Kidney (tissue), 14 donors: ENCODE results near the gene AGTR1. TPM values are rescaled to one million over a fixed set of nuclear protein-coding genes. Genes with fewer than 3 reads are reported as not detected.
"Not testable (repeated sequence)": the region's sequence is repeated elsewhere in the genome, so short reads cannot be mapped to it uniquely, and the experiment has no call there.

Experiments
- DNase-seq, 5 donors: peaks; one replicate each; pipeline ENCODE4 v3.0.0-alpha.2; 2013 to 2020
- FAIRE-seq: peaks from 2 replicates; lab custom pipeline; 2012; peaks lifted over from hg19 to GRCh38; lab: Jason Lieb, UNC
- H3K27ac ChIP-seq, 2 donors: one replicate each; pipeline ENCODE4 v1.7.0; 2013; ENCODE audit warnings: low read depth in 2 of 2, low read length in 2 of 2, inconsistent platforms in 1 of 2
- H3K27me3 ChIP-seq: one replicate; pipeline ENCODE4 v1.7.1; 2013; ENCODE audit warnings: low read length, inconsistent platforms; ENCODE audit not compliant: control insufficient read depth, insufficient read depth
- H3K36me3 ChIP-seq, 3 donors: one replicate each; pipeline versions ENCODE4 v1.7.0 to v1.7.1; 2013; ENCODE audit warnings: low read length in 3 of 3, control low read depth in 1 of 3, inconsistent platforms in 1 of 3; ENCODE audit not compliant: insufficient read depth in 3 of 3, control insufficient read depth in 2 of 3
- H3K4me1 ChIP-seq, 3 donors: one replicate each; pipeline versions ENCODE4 v1.7.0 to v1.7.1; 2013; ENCODE audit warnings: low read length in 3 of 3, inconsistent platforms in 1 of 3, low read depth in 1 of 3; ENCODE audit not compliant: control insufficient read depth in 2 of 3, insufficient read depth in 2 of 3
- H3K4me3 ChIP-seq, 3 donors: one replicate each; pipeline versions ENCODE4 v1.7.0 to v1.8.1; 2013; ENCODE audit warnings: low read length in 3 of 3, control low read depth in 1 of 3, inconsistent platforms in 1 of 3
- H3K9ac ChIP-seq, 3 donors: one replicate each; pipeline versions ENCODE4 v1.7.0 to v1.7.1; 2013; ENCODE audit warnings: low read length in 3 of 3, control low read depth in 1 of 3, inconsistent platforms in 1 of 3
- H3K9me3 ChIP-seq, 3 donors: one replicate each; pipeline versions ENCODE4 v1.7.0 to v1.7.1; 2013; ENCODE audit warnings: low read length in 3 of 3, control low read depth in 1 of 3, inconsistent platforms in 1 of 3; ENCODE audit not compliant: control insufficient read depth in 2 of 3, insufficient read depth in 1 of 3
- intact Hi-C: fragments of 100-400 bp; cut with DNase I; formaldehyde crosslinking; loops from one replicate; pipeline ENCODE4 v1.11.1; 2022
- polyA plus RNA-seq: library from polyadenylated mRNA; stranded (reverse); fragments of 350-450 nt; fragmentation: Illumina TruSeq; extraction: RNeasy Lipid Tissue Mini Kit (QIAGEN cat#74804); gene quantifications from one replicate; pipeline ENCODE4 v1.2.3, GENCODE V29; 2014; ENCODE audit warnings: low read depth, low replicate concordance; ENCODE audit not compliant: insufficient read depth
- total RNA-seq: library from RNA; stranded (reverse); fragmentation: NEBNext Ultra II Directional; extraction: Animal tissue kit (Norgen Biotek cat#: 25700); gene quantifications from one replicate; pipeline ENCODE4 v1.2.1, GENCODE V29; 2021
- TF ChIP-seq, protein P1 (sequence below): IDR thresholded peaks from 3 replicates; pipeline ENCODE4 v1.5.1; 2012; ENCODE audit warnings: mild to moderate bottlenecking, moderate library complexity, borderline replicate concordance; ENCODE audit not compliant: insufficient read depth; ENCODE audit errors: extremely low read depth
- donor health status: control.
- donor health status: control.
- donor health status: control.
- donor health status: control.
- donor health status: control.
- donor health status: DM: yes; HTN: yes; CAD: no.
- donor health status: Normal renal cell carcinoma (clear cell type).

The AGTR1 gene
- total and polyA plus RNA-seq, 2 donors from 2014 or later, result 5.6 to 14.8 TPM

DNA sequence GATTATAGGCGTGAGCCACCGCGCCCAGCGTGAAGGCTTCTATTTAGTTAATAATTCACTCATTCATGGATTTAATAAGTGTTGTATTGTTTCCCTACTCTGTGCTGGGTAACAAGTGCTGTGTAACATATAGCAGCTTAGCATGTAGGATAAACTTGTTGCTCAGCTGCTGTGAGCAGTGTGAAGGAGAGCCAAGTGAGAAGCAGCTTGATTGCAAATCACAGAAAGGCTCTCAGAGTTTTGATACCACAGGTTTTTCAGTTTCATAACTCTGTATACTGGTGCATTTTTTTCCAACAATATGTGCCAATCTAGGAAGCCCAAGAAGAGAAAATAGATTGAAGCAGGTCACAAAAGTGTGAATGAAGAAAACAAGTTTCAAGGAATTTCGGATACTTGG, 48.4 kb downstream of the AGTR1 start:
- H3K9ac ChIP-seq, result no peak overlapping the region
- TF ChIP-seq, protein P1, sequence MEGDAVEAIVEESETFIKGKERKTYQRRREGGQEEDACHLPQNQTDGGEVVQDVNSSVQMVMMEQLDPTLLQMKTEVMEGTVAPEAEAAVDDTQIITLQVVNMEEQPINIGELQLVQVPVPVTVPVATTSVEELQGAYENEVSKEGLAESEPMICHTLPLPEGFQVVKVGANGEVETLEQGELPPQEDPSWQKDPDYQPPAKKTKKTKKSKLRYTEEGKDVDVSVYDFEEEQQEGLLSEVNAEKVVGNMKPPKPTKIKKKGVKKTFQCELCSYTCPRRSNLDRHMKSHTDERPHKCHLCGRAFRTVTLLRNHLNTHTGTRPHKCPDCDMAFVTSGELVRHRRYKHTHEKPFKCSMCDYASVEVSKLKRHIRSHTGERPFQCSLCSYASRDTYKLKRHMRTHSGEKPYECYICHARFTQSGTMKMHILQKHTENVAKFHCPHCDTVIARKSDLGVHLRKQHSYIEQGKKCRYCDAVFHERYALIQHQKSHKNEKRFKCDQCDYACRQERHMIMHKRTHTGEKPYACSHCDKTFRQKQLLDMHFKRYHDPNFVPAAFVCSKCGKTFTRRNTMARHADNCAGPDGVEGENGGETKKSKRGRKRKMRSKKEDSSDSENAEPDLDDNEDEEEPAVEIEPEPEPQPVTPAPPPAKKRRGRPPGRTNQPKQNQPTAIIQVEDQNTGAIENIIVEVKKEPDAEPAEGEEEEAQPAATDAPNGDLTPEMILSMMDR, result no peak
- no peak for DNase-seq
- H3K4me3 ChIP-seq, result no peak overlapping the region
- H3K9me3 ChIP-seq, result no peaks in the 10 kb centered on the region
- H3K27me3 ChIP-seq, result no peaks in the 10 kb centered on the region
- FAIRE-seq, result no peak
- no peaks in the 10 kb centered on the region for H3K36me3 ChIP-seq
- intact Hi-C loops, result no loop called here
- H3K27ac ChIP-seq, result no peak overlapping the region
- H3K4me1 ChIP-seq, result no peaks in the 10 kb centered on the region

GRCh38 chr3:148748283-148748682, 50.6 kb downstream of the AGTR1 start:
- no peak for DNase-seq
- no peak overlapping the region for H3K9ac ChIP-seq
- H3K4me1 ChIP-seq, result no peaks in the 10 kb centered on the region
- intact Hi-C loops, result no loop called here
- H3K36me3 ChIP-seq, result no peaks in the 10 kb centered on the region
- no peak overlapping the region for H3K4me3 ChIP-seq
- no peaks in the 10 kb centered on the region for H3K27me3 ChIP-seq
- H3K9me3 ChIP-seq, result no peaks in the 10 kb centered on the region
- TF ChIP-seq, protein P1, result no peak
- no peak for FAIRE-seq
- no peak overlapping the region for H3K27ac ChIP-seq

DNA sequence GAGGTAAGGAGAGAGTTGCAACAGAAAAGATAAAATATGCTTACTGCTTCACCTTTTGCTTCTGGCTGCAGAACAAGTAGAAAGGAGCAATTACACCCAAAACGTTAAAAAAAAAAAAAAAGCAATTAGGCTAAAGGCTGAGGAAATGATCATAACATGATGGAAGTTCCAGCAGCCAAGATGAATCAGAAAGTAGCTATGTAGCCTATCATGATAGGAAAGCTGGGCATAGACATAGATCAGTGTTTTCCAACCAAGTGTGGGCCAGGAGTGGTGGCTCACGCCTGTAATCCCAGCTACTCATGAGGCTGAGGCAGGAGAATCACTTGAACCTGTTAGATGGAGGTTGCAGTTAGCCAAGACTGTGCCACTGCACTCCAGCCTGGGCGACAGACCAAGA, 52.6 kb downstream of the AGTR1 start:
- Histone ChIP-seq H3K9ac (no peak overlapping the region), H3K27me3 (no peaks in the 10 kb centered on the region), H3K4me1 (no peaks in the 10 kb centered on the region), H3K9me3 (no peaks in the 10 kb centered on the region), H3K27ac (no peak overlapping the region), H3K36me3 (no peaks in the 10 kb centered on the region), H3K4me3 (no peak overlapping the region)
- intact Hi-C loops, result no loop called here
- DNase-seq (no peak), FAIRE-seq (no peak)
- TF ChIP-seq, protein P1, result no peak

DNA sequence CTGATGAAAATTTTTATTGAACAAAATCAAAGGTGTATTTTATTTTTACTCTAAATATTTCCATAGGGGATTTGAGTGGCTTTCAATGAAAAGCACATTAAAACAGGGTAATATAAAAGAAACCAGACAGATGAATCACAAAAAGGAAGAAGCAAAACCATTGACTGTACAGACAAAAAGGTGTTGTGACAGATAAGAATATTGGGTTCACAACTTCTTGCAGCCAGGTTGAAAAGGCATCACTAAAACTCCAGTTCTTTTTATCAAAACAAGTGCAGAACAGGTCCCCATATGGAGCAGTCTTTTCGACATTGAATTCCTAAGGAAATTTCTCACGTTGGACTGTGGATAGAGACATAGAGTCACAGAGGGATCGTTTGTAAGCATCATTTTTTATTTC, 53.8 kb downstream of the AGTR1 start:
- Histone ChIP-seq H3K27me3 (no peaks in the 10 kb centered on the region), H3K36me3 (no peaks in the 10 kb centered on the region), H3K9ac (no peak overlapping the region), H3K9me3 (no peaks in the 10 kb centered on the region), H3K4me1 (no peaks in the 10 kb centered on the region), H3K27ac (no peak overlapping the region), H3K4me3 (no peak overlapping the region)
- intact Hi-C loops, result no loop called here
- TF ChIP-seq, protein P1, result no peak
- DNase-seq, result no peak
- no peak for FAIRE-seq

- H3K9ac ChIP-seq, DNase-seq, H3K4me1 ChIP-seq, H3K36me3 ChIP-seq, H3K27me3 ChIP-seq, H3K9me3 ChIP-seq, H3K4me3 ChIP-seq, H3K27ac ChIP-seq, FAIRE-seq, intact Hi-C loops: not testable (repeated sequence)
Observed at GRCh38 chr3:148753385-148753784, 55.7 kb downstream of the AGTR1 start.
